Tibial artery (tissue), 4 donors: ENCODE results near the gene GAS6.
"Not testable (repeated sequence)": the region's sequence is repeated elsewhere in the genome, so short reads cannot be mapped to it uniquely, and the experiment has no call there.

Experiments used
- DNase-seq, 2 donors: peaks; one replicate each; pipeline ENCODE4 v3.0.0-alpha.2; 2019
- H3K27ac ChIP-seq, 2 donors: fragments of 200-600 bp; sonication (generic) in 1 of 2; 1 replicate in 1 of 2; 2 replicates in 1 of 2; pipeline ENCODE4 v1.5.1; 2018 to 2019; ENCODE audit warnings: mild to moderate bottlenecking in 1 of 2
- H3K27me3 ChIP-seq, 2 donors: fragments of 200-600 bp; sonication (generic) in 1 of 2; one replicate each; pipeline versions ENCODE4 v1.5.1 to v1.6.0; 2016 to 2019
- H3K36me3 ChIP-seq, 3 donors: fragments of 200-600 bp; sonication (generic) in 2 of 3; one replicate each; pipeline ENCODE4 v1.5.1; 2016 to 2019; ENCODE audit warnings: mild to moderate bottlenecking in 2 of 3
- H3K4me1 ChIP-seq, 4 donors: fragments of 200-600 bp; sonication (generic) in 2 of 4; 1 replicate in 3 of 4; 2 replicates in 1 of 4; pipeline ENCODE4 v1.5.1; 2016 to 2019
- H3K4me3 ChIP-seq, 2 donors: fragments of 200-600 bp; sonication (generic) in 1 of 2; 1 replicate in 1 of 2; 2 replicates in 1 of 2; pipeline ENCODE4 v1.5.1; 2018 to 2019; ENCODE audit warnings: mild to moderate bottlenecking in 2 of 2
- H3K9me3 ChIP-seq, 3 donors: fragments of 200-600 bp; sonication (generic) in 1 of 3; one replicate each; pipeline ENCODE4 v1.5.1; 2016 to 2019
- intact Hi-C: fragments of 100-400 bp; cut with DNase I; formaldehyde crosslinking; loops from one replicate; pipeline ENCODE4 v1.15.0; 2023; ENCODE audit warnings: low total_unique reads
- TF ChIP-seq, protein P1 (sequence below), 2 experiments: fragments of 200-600 bp in 1 of 2; fragments of 450-650 bp in 1 of 2; IDR thresholded peaks; one replicate each; pipeline ENCODE4 v1.5.1; 2017 to 2019; ENCODE audit warnings: antibody characterized with exemption in 2 of 2, mild to moderate bottlenecking in 1 of 2, moderate library complexity in 1 of 2

Gene GAS6

DNA sequence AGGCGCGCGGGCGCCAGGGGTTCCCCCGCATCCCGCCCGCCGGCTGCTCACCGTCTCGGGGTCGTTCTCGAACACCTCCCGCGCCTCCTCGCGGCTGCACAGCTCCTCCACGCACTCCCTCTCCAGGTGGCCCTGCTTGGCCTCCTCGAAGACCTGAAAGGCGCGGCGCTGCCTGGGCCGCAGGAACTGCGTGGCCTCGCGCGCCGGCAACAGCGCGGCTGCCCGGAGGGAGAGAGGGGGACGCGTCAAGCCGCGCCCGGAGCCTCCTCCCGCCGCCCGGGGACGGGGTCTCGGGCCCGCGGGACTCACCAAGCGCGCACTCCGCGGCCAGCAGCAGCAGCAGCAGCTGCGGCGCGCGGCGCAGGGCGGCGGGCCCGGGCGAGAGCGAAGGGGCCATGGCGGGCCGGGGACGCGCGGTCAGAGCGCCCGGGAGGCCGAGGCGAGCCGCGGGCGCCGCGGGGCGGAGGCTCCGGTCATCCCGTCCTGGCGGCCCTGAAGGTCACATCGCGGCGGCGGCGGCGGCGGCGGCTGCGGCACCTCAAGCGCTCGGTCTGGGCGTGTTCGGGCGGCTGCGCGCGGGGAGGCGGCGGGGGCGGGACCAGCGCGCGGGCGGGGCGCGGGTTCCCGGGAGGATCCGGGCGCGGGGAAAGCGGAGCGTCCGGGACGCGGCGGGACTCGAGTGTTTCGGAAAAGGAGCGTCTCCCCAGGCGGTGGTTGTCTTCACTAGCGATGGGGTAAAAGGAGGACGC lies at the start of gene GAS6:
Gene GAS6, minus strand, starts transcription at position 553 of the 749 bp plus-strand sequence. Its CDS starts 156 bp downstream, at position 397.
- Histone ChIP-seq H3K4me3 (peak within 1 kb of the TSS; percentile 86 to 92), H3K9me3 (no peaks in the 10 kb centered on the region), H3K4me1 (peaks cover 0 to 41% (median 33%) of the 10 kb centered on the region in 4 donors), H3K27me3 (no peaks in the 10 kb centered on the region), H3K27ac (peak within 1 kb of the TSS; percentile 96), H3K36me3 (peaks cover 0 to 10% (median 0%) of the 10 kb centered on the region in 3 donors)
- peak in 1 of 2 donors; percentile 86 for DNase-seq
- TF ChIP-seq, protein P1, sequence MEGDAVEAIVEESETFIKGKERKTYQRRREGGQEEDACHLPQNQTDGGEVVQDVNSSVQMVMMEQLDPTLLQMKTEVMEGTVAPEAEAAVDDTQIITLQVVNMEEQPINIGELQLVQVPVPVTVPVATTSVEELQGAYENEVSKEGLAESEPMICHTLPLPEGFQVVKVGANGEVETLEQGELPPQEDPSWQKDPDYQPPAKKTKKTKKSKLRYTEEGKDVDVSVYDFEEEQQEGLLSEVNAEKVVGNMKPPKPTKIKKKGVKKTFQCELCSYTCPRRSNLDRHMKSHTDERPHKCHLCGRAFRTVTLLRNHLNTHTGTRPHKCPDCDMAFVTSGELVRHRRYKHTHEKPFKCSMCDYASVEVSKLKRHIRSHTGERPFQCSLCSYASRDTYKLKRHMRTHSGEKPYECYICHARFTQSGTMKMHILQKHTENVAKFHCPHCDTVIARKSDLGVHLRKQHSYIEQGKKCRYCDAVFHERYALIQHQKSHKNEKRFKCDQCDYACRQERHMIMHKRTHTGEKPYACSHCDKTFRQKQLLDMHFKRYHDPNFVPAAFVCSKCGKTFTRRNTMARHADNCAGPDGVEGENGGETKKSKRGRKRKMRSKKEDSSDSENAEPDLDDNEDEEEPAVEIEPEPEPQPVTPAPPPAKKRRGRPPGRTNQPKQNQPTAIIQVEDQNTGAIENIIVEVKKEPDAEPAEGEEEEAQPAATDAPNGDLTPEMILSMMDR (IDR thresholded peaks at IDR 0.05) = peak in 1 of 2 experiments; percentile 22
- intact Hi-C loops = loop anchor here (5.0 kb wide), 1 partner anchor 46 kb away; no protein-coding TSS in a partner anchor

DNA sequence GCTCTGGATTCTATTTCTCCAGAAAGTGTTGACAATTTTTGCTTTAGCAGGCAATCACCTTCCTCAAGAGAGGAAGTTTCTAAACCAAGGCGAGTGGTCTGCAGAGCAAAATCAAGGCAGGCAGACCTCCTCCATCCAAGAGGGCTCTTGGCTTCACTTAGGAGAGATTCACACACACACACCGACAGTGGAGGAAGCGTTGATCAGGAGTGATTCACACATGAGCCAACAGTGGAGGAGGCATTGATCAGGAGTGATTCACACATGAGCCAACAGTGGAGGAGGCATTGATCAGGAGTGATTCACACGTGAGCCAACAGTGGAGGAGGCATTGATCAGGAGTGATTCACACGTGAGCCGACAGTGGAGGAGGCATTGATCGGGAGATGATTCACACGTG lies 49.5 kb upstream of the GAS6 start:
- intact Hi-C loops, H3K27ac ChIP-seq, H3K9me3 ChIP-seq, H3K4me1 ChIP-seq, H3K36me3 ChIP-seq, H3K4me3 ChIP-seq, H3K27me3 ChIP-seq, DNase-seq: not testable (repeated sequence)

DNA sequence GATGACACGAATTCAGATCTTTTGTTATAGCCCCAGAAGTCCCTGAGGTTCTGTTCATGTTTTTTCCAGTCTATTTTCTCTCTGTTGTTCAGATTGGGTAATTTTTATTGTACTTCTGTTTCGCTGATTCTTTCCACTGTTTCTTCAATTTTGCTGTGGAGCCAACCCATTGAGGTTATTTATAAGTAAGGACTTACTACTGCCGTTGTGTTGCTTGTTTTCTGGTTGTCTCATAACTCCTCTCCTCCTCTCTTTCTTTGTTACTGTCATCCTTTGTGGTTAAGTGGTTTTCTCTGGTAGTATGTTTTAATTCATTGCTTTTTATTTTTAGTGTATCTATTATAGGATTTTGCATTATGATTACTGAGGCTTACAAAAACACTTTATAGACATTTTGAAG lies 48.7 kb upstream of the GAS6 start:
- Histone ChIP-seq H3K4me3 (no peak overlapping the region), H3K36me3 (no peaks in the 10 kb centered on the region), H3K27me3 (no peaks in the 10 kb centered on the region), H3K4me1 (peaks cover 0 to 15% (median 12%) of the 10 kb centered on the region in 4 donors), H3K9me3 (no peaks in the 10 kb centered on the region), H3K27ac (no peak overlapping the region)
- TF ChIP-seq, protein P1 (IDR thresholded peaks at IDR 0.05) = no peak
- intact Hi-C loops = no loop called here
- no peak for DNase-seq

DNA sequence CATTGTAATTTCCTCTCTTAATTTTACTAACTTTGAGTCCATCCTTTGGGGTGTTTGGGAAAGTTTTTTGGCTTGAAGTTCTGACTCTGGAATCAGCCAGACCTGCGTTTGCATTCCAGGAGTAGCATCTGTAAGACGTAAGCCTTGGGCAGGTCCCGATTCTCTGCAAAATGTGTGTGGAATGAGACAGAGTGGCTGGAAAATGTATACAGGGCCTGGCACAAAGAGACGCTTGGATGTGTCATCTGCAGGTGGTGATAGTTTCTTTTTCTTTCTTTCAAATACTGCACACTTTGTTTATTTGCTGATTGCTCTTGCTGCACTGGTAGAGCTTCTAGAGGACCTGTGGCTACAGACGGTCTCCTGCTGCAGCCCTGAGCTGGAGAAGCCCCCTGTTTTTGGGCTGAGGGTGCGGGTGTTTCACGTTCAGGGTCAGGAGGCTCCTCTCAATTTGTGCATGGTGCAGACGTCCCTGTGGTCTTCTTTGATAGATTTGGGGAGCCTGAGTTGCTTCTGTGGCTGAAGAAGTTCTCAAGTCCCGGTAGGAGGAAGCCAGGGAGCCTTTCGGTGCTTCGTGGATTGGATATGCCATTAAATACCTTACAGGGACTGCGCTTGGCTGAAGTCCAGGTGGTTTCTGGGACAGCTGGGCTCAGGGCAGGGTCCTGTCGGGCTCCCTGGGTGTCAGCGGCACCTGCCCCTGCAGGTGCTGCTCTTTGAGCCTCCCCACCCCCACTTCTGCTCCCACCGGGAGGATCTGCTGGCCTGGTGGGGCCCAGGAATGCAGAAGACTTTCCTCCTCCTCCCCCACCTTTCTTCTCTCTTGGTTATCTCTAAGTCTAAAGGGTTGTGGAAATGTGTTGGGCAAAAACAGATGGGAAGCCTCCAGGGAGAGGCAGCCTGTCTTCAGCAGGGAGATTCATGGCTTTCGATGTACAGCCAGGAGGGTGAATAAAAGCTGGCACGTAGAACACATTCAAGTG lies 44.0 kb upstream of the GAS6 start:
- H3K4me1 ChIP-seq = peaks cover 0 to 44% (median 28%) of the 10 kb centered on the region in 4 donors
- H3K27me3 ChIP-seq = no peaks in the 10 kb centered on the region
- TF ChIP-seq, protein P1 (IDR thresholded peaks at IDR 0.05) = no peak
- H3K27ac ChIP-seq = peak overlapping the region; percentile 32 to 44
- H3K36me3 ChIP-seq = no peaks in the 10 kb centered on the region
- H3K4me3 ChIP-seq = no peak overlapping the region
- H3K9me3 ChIP-seq = no peaks in the 10 kb centered on the region
- DNase-seq = peak in 1 of 2 donors; percentile 70
- intact Hi-C loops = no loop called here

DNA sequence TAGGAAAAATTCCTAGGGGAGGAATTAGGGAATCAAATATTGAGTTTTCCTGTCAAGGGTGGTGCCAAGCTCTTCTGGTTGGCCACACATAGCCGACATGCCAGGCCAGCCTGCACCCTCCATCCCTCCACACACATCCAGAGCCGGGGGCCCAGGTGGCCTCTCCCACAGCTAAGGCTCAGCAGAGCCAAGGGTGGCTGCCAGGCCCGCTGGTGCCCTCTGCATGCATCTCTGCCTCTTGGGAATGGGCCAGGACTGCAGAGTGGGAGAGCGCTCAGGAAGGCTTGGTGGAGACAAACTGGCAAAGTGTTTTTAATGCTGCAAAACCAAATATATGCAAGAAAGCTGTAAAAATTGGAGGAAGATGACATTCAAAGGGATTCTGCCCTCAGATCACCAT lies 42.7 kb upstream of the GAS6 start:
- no peak overlapping the region for H3K4me3 ChIP-seq
- H3K36me3 ChIP-seq = no peaks in the 10 kb centered on the region
- intact Hi-C loops = no loop called here
- H3K9me3 ChIP-seq = no peaks in the 10 kb centered on the region
- peaks cover 0 to 49% (median 31%) of the 10 kb centered on the region in 4 donors for H3K4me1 ChIP-seq
- TF ChIP-seq, protein P1 (IDR thresholded peaks at IDR 0.05) = no peak
- H3K27ac ChIP-seq = peak overlapping the region; percentile 7 to 46
- no peaks in the 10 kb centered on the region for H3K27me3 ChIP-seq
- peak in 1 of 2 donors; percentile 77 for DNase-seq
